GM12878 (cell line): Measurements from ENCODE around the gene LBH.

ENCODE experiments used
- BRCA1 ChIP-seq: IDR thresholded peaks from 2 replicates; pipeline ENCODE4 v1.6.1; 2011; ENCODE audit warnings: low read depth, low read length, improper control_type of control experiment
- CTCF ChIP-seq, 3 experiments: IDR thresholded peaks in 2 of 3; conservative IDR thresholded peaks in 1 of 3; 2 replicates each; pipeline ENCODE4 v1.5.1; 2011; ENCODE audit warnings: low read depth in 3 of 3, low read length in 3 of 3, mild to moderate bottlenecking in 3 of 3, control low read depth in 2 of 3, moderate library complexity in 2 of 3, inconsistent platforms in 1 of 3, mixed read lengths in 1 of 3; ENCODE audit not compliant: control insufficient read depth in 2 of 3, insufficient read depth in 1 of 3; ENCODE audit errors: extremely low read depth in 1 of 3
- ELK1 ChIP-seq: IDR thresholded peaks from 2 replicates; pipeline ENCODE4 v1.6.1; 2012; ENCODE audit warnings: low read depth, low read length, improper control_type of control experiment
- GATAD2B ChIP-seq: fragments of 450-650 bp; conservative IDR thresholded peaks from 2 replicates; pipeline ENCODE4 v1.6.1; 2017; ENCODE audit warnings: low read depth, mild to moderate bottlenecking, moderate library complexity
- MAX ChIP-seq: IDR thresholded peaks from 2 replicates; pipeline ENCODE4 v1.6.1; 2012; ENCODE audit warnings: low read depth, low read length, improper control_type of control experiment
- RFX5 ChIP-seq: IDR thresholded peaks from 2 replicates; pipeline ENCODE4 v1.6.1; 2011; ENCODE audit warnings: low read depth, low read length, improper control_type of control experiment
- TARDBP ChIP-seq: IDR thresholded peaks from 2 replicates; pipeline ENCODE4 v1.6.1; 2016; ENCODE audit warnings: borderline replicate concordance

GRCh38 chr2:30184035-30184434 lies 47.3 kb upstream of the LBH start:
- TF ChIP-seq ELK1 (no peak), RFX5 (no peak), MAX (no peak), GATAD2B (no peak), TARDBP (no peak), CTCF (IDR thresholded peaks at IDR 0.05 in 2 of 3, conservative IDR thresholded peaks at IDR 0.05 in 1 of 3; ENCODE audit: control insufficient read depth in 2 of 3, extremely low read depth in 1 of 3, insufficient read depth in 1 of 3, low read depth in 3 of 3, low read length in 3 of 3) (no peak), BRCA1 (no peak)
